Measurements from ENCODE around the gene CIAO1. TPM values are rescaled to one million over a fixed set of nuclear protein-coding genes. Genes with fewer than 3 reads are reported as not detected.
A peak's percentile ranks its signal among the peaks of the same experiment; 100 is the strongest.

Gene CIAO1
- total and polyA plus RNA-seq, 9 donors: 39.5 to 48.4 (median 42.8) TPM

DNA sequence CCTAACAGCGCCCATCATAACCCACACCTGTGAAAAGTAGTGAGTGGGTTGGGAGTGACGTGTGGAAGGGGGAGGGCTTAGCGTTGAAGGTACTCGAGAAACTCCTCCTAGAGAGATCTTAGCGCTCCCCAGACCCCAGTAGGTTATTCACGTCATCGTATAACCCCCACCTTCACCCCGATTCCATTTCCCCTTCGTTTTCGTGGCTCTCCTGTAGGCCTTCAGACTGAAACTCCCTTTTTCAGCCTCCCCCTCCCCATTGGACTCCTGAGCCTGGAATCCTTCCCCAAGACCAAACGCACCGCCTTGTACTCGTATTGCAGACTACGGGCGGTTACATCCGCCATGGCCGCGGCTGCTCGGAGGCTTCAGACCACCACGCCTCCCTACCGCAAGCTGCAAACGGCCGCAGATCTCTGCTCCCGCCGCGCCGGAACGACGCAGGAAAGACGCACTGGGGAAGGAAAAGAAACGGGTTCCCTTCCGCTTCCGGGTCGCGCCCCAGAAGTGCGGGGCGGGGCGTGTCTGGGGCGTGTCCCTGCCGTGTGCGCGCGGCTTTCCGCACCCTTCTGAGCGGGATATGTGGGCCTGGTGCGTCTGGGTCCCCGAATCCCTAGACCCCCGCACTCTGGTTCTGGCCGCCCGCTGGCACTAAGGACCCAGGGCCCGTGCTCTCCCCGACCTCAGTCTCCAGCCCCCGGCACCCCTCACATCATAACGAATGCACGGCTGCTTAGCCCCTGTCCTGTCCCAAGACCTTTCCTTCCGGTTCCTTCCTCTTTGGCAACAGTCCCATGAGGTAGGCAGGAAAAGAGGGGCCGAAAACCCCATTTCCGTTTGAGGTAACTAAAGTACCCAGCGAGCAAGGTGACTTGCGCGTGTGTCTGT, 39.3 kb downstream of the CIAO1 start, which contains the start of gene SNRNP200:
Gene SNRNP200, minus strand, starts transcription at position 456 of the 888 bp plus-strand sequence. Its CDS starts 109 bp downstream, at position 347.
- Histone ChIP-seq H3K36me3 (ENCODE audit: control insufficient read depth, insufficient read depth, low read length) (peaks cover 34% of the 10 kb centered on the region), H3K27me3 (ENCODE audit: control insufficient read depth, insufficient read depth, low read length) (no peaks in the 10 kb centered on the region), H3K4me3 (ENCODE audit: low read length) (peak within 1 kb of the TSS; percentile 89), H3K4me1 (ENCODE audit: control insufficient read depth, insufficient read depth, low read length) (peaks cover 13% of the 10 kb centered on the region), H3K27ac (ENCODE audit: low read length) (peak within 1 kb of the TSS; percentile 80), H3K9me3 (replicated peaks; ENCODE audit: control insufficient read depth, low read depth, low read length) (no peaks in the 10 kb centered on the region)
- peak; percentile 93 for DNase-seq
- under 1% methylated on average over 45 of the region's 61 CpGs for WGBS (ENCODE audit: insufficient coverage)

DNA sequence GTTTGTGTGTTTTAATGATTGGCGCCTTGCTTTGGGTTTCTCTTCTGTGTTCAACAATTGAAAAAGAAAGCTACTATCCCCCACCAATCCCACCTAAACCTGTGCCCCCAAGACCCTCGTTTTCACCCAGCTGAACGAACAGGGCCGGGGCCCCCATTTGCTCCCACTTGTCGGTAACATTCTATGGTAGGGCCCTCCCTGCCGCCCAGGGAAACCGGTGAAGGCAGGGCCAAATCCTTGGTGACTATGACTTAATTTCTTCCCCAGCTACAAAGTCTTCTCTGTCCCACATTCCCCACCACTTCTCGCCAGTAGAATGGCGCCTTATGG, 39.9 kb downstream of the CIAO1 start:
- WGBS (ENCODE audit: insufficient coverage): 17% methylated on average over 4 of the region's 9 CpGs
- H3K9me3 ChIP-seq (replicated peaks; ENCODE audit: control insufficient read depth, low read depth, low read length): no peaks in the 10 kb centered on the region
- peak overlapping the region; percentile 89 for H3K4me3 ChIP-seq (ENCODE audit: low read length)
- H3K4me1 ChIP-seq (ENCODE audit: control insufficient read depth, insufficient read depth, low read length): peaks cover 13% of the 10 kb centered on the region
- H3K27ac ChIP-seq (ENCODE audit: low read length): peak overlapping the region; percentile 80
- H3K36me3 ChIP-seq (ENCODE audit: control insufficient read depth, insufficient read depth, low read length): peaks cover 29% of the 10 kb centered on the region
- H3K27me3 ChIP-seq (ENCODE audit: control insufficient read depth, insufficient read depth, low read length): no peaks in the 10 kb centered on the region
- DNase-seq: no peak

DNA sequence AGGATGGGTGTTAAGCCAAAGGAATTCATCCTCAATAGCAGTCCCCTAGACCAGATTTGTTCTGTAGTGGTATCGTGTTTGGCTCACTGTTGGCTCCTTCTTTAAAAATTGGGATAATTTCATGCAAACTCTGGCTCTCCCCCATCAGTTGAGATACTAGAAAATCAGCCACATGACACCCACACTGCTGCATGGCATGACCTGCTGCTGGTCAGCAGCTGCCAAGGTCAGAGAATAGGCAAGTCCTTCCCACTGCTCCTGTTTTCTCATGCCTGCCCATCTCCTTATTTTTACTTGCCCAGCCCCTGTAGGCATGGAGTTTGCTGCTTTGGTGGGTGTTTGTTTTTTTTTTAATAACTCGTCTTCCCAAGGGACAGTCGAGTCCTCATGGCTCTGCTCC, 40.3 kb downstream of the CIAO1 start:
- Histone ChIP-seq H3K27ac (ENCODE audit: low read length) (no peak overlapping the region), H3K4me1 (ENCODE audit: control insufficient read depth, insufficient read depth, low read length) (peaks cover 13% of the 10 kb centered on the region), H3K36me3 (ENCODE audit: control insufficient read depth, insufficient read depth, low read length) (peaks cover 24% of the 10 kb centered on the region), H3K9me3 (replicated peaks; ENCODE audit: control insufficient read depth, low read depth, low read length) (no peaks in the 10 kb centered on the region), H3K27me3 (ENCODE audit: control insufficient read depth, insufficient read depth, low read length) (no peaks in the 10 kb centered on the region), H3K4me3 (ENCODE audit: low read length) (peak overlapping the region; percentile 89)
- no peak for DNase-seq
- 94% methylated on average over 2 of the region's 3 CpGs for WGBS (ENCODE audit: insufficient coverage)

DNA sequence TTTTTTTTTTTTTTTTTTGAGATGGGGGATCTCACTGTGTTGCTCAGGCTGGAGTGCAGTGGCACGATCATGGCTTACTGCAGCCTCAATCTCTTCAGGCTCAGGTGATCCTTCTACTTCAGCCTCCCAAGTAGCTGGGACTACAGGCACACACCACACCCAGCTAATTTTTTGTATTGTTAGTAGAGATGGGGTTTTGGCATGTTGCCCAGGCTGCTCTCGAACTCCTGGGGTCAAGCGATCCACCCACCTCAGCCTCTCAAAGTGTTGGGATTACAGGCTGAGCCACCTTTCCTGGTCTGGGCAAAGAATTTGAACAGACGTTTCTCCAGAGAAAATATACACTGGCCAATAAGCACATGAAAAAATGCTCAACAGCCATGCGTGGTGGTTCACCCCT, 42.2 kb downstream of the CIAO1 start:
- no peak for DNase-seq
- Histone ChIP-seq H3K4me1 (ENCODE audit: control insufficient read depth, insufficient read depth, low read length) (peaks cover 13% of the 10 kb centered on the region), H3K36me3 (ENCODE audit: control insufficient read depth, insufficient read depth, low read length) (peaks cover 6% of the 10 kb centered on the region), H3K9me3 (replicated peaks; ENCODE audit: control insufficient read depth, low read depth, low read length) (no peaks in the 10 kb centered on the region), H3K27me3 (ENCODE audit: control insufficient read depth, insufficient read depth, low read length) (peaks cover 2% of the 10 kb centered on the region), H3K27ac (ENCODE audit: low read length) (no peak overlapping the region), H3K4me3 (ENCODE audit: low read length) (no peak overlapping the region)
- 80% methylated on average over 1 of the region's 5 CpGs for WGBS (ENCODE audit: insufficient coverage)

DNA sequence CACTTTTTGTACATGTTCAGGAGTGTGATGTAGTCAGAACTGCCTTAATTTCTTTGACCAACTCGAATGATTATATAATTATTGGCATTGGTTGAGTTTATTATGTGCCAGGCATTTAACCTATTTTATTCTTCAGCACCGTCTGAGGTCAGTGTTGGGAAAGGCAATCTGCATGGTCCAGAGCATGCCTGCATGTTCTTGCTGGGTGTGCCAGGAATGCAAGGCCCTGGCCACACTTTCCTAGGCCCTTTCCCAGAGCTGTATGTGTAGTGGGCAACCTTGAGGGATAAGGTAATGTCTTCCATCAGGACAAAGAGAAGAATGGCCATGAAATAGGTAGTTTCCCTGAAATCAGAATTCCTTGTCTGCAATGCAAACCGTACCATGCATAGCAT, 49.0 kb downstream of the CIAO1 start:
- no CpG with 5 or more reads among the region's 3 CpGs for WGBS (ENCODE audit: insufficient coverage)
- Histone ChIP-seq H3K4me1 (ENCODE audit: control insufficient read depth, insufficient read depth, low read length) (peaks cover 2% of the 10 kb centered on the region), H3K27me3 (ENCODE audit: control insufficient read depth, insufficient read depth, low read length) (peaks cover 31% of the 10 kb centered on the region), H3K36me3 (ENCODE audit: control insufficient read depth, insufficient read depth, low read length) (no peaks in the 10 kb centered on the region), H3K9me3 (replicated peaks; ENCODE audit: control insufficient read depth, low read depth, low read length) (no peaks in the 10 kb centered on the region), H3K27ac (ENCODE audit: low read length) (no peak overlapping the region), H3K4me3 (ENCODE audit: low read length) (no peak overlapping the region)
- DNase-seq: no peak

DNA sequence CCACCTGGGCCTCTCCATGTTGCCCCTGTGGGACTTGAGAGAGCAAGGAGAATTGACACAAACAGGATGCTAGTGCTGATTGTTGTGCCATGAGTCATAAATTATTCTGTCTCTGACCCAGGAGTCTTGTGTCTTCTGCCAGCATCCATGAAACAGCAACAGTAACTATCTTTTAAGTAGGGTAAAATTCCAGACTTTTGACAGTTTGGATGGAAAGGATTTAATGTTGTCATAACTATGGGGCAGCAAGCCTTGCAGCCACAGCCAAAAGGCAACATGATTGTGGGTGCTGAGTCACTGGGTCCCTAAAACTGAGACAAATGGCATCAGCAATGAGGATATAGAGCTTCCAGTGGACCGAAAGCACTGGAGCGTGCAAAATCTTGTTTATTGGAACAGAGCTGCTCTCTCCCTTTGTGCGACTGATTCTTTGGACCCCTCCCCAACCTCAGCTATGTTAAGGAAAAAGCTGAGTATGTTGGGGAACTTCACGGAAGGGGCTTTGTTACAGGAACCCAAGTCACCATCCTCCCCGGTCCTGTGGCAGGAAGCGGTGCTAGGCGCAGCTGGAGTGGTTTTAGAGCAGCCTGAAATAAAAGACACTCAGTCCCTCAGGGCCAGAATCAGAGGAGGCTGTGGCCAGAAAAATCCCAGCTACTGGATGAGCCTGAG, 49.5 kb downstream of the CIAO1 start:
- H3K4me1 ChIP-seq (ENCODE audit: control insufficient read depth, insufficient read depth, low read length): peaks cover 2% of the 10 kb centered on the region
- H3K27ac ChIP-seq (ENCODE audit: low read length): peak overlapping the region; percentile 40
- 41% methylated on average over 3 of the region's 7 CpGs for WGBS (ENCODE audit: insufficient coverage)
- no peaks in the 10 kb centered on the region for H3K36me3 ChIP-seq (ENCODE audit: control insufficient read depth, insufficient read depth, low read length)
- no peak overlapping the region for H3K4me3 ChIP-seq (ENCODE audit: low read length)
- DNase-seq: no peak
- no peaks in the 10 kb centered on the region for H3K9me3 ChIP-seq (replicated peaks; ENCODE audit: control insufficient read depth, low read depth, low read length)
- peaks cover 34% of the 10 kb centered on the region for H3K27me3 ChIP-seq (ENCODE audit: control insufficient read depth, insufficient read depth, low read length)

DNA sequence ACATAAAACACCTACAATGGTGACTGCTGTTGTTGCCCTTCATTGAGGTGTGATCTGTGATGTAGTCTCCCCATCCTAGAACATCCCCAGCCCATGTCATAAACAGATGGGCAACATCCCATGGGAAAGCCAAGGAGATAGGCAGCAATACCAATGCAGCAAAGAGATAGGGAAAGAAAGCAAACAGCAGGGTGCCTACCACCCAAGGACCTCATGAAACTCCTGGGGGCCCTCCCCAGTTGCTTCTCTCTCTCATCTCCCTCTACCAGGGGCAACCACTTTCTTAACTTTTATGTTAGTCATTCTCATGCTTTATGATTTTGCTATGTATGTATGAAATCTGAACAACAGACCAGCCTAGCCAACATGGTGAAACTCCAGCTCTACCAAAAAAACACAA, 51.0 kb downstream of the CIAO1 start:
- H3K4me1 ChIP-seq (ENCODE audit: control insufficient read depth, insufficient read depth, low read length): peaks cover 14% of the 10 kb centered on the region
- H3K27ac ChIP-seq (ENCODE audit: low read length): no peak overlapping the region
- no peak overlapping the region for H3K4me3 ChIP-seq (ENCODE audit: low read length)
- H3K36me3 ChIP-seq (ENCODE audit: control insufficient read depth, insufficient read depth, low read length): no peaks in the 10 kb centered on the region
- peaks cover 46% of the 10 kb centered on the region for H3K27me3 ChIP-seq (ENCODE audit: control insufficient read depth, insufficient read depth, low read length)
- DNase-seq: no peak
- H3K9me3 ChIP-seq (replicated peaks; ENCODE audit: control insufficient read depth, low read depth, low read length): no peaks in the 10 kb centered on the region

DNA sequence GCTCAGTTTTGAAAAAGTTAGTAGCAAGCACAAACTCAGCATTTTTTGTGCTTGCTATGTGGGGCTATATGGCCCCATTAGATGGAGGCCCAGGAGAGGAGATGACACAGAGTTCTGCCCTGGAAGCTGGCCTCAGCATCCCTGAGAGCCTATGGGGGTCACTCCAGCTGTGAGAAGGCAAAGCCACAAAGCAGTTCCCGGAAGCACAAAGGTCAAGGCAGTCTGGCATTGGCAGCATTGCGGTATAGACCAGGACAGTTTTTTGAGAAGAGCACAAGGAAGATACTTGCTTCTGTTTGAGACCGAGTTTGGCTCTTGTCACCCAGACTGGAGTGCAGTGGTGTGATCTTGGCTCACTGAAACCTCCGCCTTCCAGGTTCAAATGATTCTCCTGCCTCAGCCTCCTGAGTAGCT, 51.6 kb downstream of the CIAO1 start:
- 89% methylated on average over 3 of the region's 4 CpGs for WGBS (ENCODE audit: insufficient coverage)
- Histone ChIP-seq H3K27ac (ENCODE audit: low read length) (no peak overlapping the region), H3K4me1 (ENCODE audit: control insufficient read depth, insufficient read depth, low read length) (peaks cover 17% of the 10 kb centered on the region)

DNA sequence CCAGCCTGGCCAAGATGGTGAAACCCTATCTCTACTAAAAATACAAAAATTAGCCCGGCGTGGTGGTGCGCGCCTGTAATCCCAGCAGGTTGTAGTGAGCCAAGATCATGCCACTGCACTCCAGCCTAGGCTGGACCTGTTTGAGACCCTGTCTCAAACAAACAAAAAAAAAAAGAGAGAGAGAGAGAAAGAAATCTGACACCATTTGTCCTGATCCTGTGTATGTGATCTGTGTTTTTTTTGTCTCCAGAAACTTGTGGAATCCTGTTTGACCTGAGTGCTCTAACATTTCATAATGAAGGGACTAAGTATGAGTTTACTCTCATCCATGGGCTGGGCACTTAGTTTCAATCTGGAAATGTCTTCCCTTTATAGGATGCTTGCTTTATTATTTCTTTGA, 52.7 kb downstream of the CIAO1 start:
- DNase-seq: no peak
- Histone ChIP-seq H3K4me1 (ENCODE audit: control insufficient read depth, insufficient read depth, low read length) (peaks cover 17% of the 10 kb centered on the region), H3K4me3 (ENCODE audit: low read length) (no peak overlapping the region), H3K27ac (ENCODE audit: low read length) (no peak overlapping the region), H3K9me3 (replicated peaks; ENCODE audit: control insufficient read depth, low read depth, low read length) (no peaks in the 10 kb centered on the region), H3K27me3 (ENCODE audit: control insufficient read depth, insufficient read depth, low read length) (peaks cover 58% of the 10 kb centered on the region), H3K36me3 (ENCODE audit: control insufficient read depth, insufficient read depth, low read length) (no peaks in the 10 kb centered on the region)
- WGBS (ENCODE audit: insufficient coverage): no CpG with 5 or more reads among the region's 4 CpGs

More for the DNA sequence above, 51.6 kb downstream of the CIAO1 start:
- Histone ChIP-seq H3K27me3 (ENCODE audit: control insufficient read depth, insufficient read depth, low read length) (peaks cover 52% of the 10 kb centered on the region), H3K36me3 (ENCODE audit: control insufficient read depth, insufficient read depth, low read length) (no peaks in the 10 kb centered on the region), H3K4me3 (ENCODE audit: low read length) (no peak overlapping the region), H3K9me3 (replicated peaks; ENCODE audit: control insufficient read depth, low read depth, low read length) (no peaks in the 10 kb centered on the region)
- DNase-seq: no peak

DNA sequence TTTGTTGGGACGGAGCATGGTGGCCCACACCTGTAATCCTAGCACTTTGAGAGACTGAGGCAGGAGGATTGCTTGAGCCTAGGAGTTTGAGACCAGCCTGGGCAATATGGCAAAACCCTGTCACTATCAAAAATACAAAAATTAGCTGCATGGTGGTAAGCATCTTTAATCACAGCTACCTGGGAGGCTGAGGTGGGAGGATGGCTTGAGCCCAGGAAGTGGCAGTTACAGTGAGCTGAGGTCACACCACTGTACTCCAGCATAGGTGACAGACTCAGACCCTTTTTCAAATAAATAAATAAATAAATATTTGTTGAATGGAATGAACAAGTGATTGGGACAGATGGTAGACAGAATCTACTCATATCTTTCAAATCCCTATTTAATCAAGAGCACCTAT, 53.4 kb downstream of the CIAO1 start:
- no CpG with 5 or more reads among the region's 1 CpG for WGBS (ENCODE audit: insufficient coverage)
- peaks cover 58% of the 10 kb centered on the region for H3K27me3 ChIP-seq (ENCODE audit: control insufficient read depth, insufficient read depth, low read length)

More for the DNA sequence above, 53.4 kb downstream of the CIAO1 start:
- no peaks in the 10 kb centered on the region for H3K36me3 ChIP-seq (ENCODE audit: control insufficient read depth, insufficient read depth, low read length)
- H3K27ac ChIP-seq (ENCODE audit: low read length): no peak overlapping the region
- no peak for DNase-seq
- no peaks in the 10 kb centered on the region for H3K9me3 ChIP-seq (replicated peaks; ENCODE audit: control insufficient read depth, low read depth, low read length)
- peaks cover 17% of the 10 kb centered on the region for H3K4me1 ChIP-seq (ENCODE audit: control insufficient read depth, insufficient read depth, low read length)
- no peak overlapping the region for H3K4me3 ChIP-seq (ENCODE audit: low read length)
